CD4-positive, CD25-positive, alpha-beta regulatory T cell (primary cell): ENCODE measurements around the gene TFCP2. TPM values are rescaled to one million over a fixed set of nuclear protein-coding genes. Genes with fewer than 3 reads are reported as not detected.
A peak's percentile ranks its signal among the peaks of the same experiment; 100 is the strongest.

Source experiments
- ATAC-seq, 2 donors: fragments of 150-1000 bp; cut with Tn5 transposase; one replicate each; pipeline ENCODE4 v1.10.0; 2021; ENCODE audit warnings: low read depth in 2 of 2, moderate number of reproducible peaks in 2 of 2, moderate library complexity in 1 of 2
- DNase-seq, 3 donors: peaks; one replicate each; pipeline versions ENCODE4 v3.0.0 to v3.0.0-alpha.2; 2012 to 2022; ENCODE audit warnings: mixed read lengths in 1 of 3
- H3K27ac ChIP-seq: one replicate; pipeline ENCODE4 v1.7.0; 2013; ENCODE audit warnings: mild to moderate bottlenecking, low read length; ENCODE audit not compliant: insufficient read depth, poor library complexity, severe bottlenecking
- H3K27me3 ChIP-seq: one replicate; pipeline ENCODE4 v1.7.0; 2013; ENCODE audit warnings: low read length; ENCODE audit not compliant: control insufficient read depth, insufficient read depth
- H3K36me3 ChIP-seq: one replicate; pipeline ENCODE4 v1.7.0; 2013; ENCODE audit warnings: mild to moderate bottlenecking, low read length, moderate library complexity; ENCODE audit not compliant: control insufficient read depth, insufficient read depth
- H3K4me1 ChIP-seq: 2 replicates; pipeline ENCODE4 v1.7.0; 2013; ENCODE audit warnings: mild to moderate bottlenecking, low read length; ENCODE audit not compliant: insufficient read depth, control insufficient read depth, poor library complexity, severe bottlenecking
- H3K4me3 ChIP-seq: one replicate; pipeline ENCODE4 v1.7.0; 2013; ENCODE audit warnings: low read depth, mild to moderate bottlenecking, low read length, moderate library complexity
- H3K9me3 ChIP-seq, 2 experiments: 1 replicate in 1 of 2; 2 replicates in 1 of 2; pipeline ENCODE4 v1.7.0; 2013; ENCODE audit warnings: low read length in 2 of 2, mild to moderate bottlenecking in 1 of 2, moderate library complexity in 1 of 2; ENCODE audit not compliant: control insufficient read depth in 2 of 2
- H3K27ac Mint-ChIP-seq, 3 donors: one replicate each; pipeline ENCODE4 v1.8.0; 2020 to 2022; ENCODE audit warnings: mild to moderate bottlenecking in 3 of 3, mixed read lengths in 3 of 3, moderate library complexity in 2 of 3
- H3K27me3 Mint-ChIP-seq: one replicate; pipeline ENCODE4 v1.8.0; 2022; ENCODE audit warnings: mild to moderate bottlenecking, mixed read lengths
- H3K36me3 Mint-ChIP-seq: one replicate; pipeline ENCODE4 v1.8.0; 2020; ENCODE audit warnings: mixed read lengths
- H3K4me1 Mint-ChIP-seq, 4 donors: one replicate each; pipeline ENCODE4 v1.8.0; 2020 to 2022; ENCODE audit warnings: mixed read lengths in 4 of 4, mild to moderate bottlenecking in 1 of 4
- H3K4me3 Mint-ChIP-seq, 4 donors: one replicate each; pipeline ENCODE4 v1.8.0; 2020 to 2022; ENCODE audit warnings: mild to moderate bottlenecking in 4 of 4, mixed read lengths in 4 of 4, moderate library complexity in 3 of 4
- H3K9me3 Mint-ChIP-seq, 7 donors: one replicate each; pipeline ENCODE4 v1.8.0; 2020 to 2022; ENCODE audit warnings: mixed read lengths in 7 of 7, mild to moderate bottlenecking in 3 of 7, moderate library complexity in 2 of 7
- polyA plus RNA-seq, 4 donors: library from polyadenylated mRNA; unstranded; fragments of 300-500 nt; fragmentation: Illumina TruSeq; gene quantifications; one replicate each; pipeline ENCODE4 v1.2.3, GENCODE V29; 2021
- total RNA-seq: library from RNA; stranded (reverse); gene quantifications from one replicate; pipeline ENCODE4 v1.2.3, GENCODE V29; 2022

The TFCP2 gene
- total and polyA plus RNA-seq, 5 donors from 2014 or later: 9.0 to 24.9 (median 12.0) TPM

- H3K27me3 Mint-ChIP-seq: no peaks in the 10 kb centered on the region
- Histone ChIP-seq H3K27me3 (no peaks in the 10 kb centered on the region), H3K4me3 (no peak overlapping the region), H3K4me1 (no peaks in the 10 kb centered on the region), H3K27ac (no peak overlapping the region), H3K36me3 (peaks cover 69% of the 10 kb centered on the region), H3K9me3 (no peaks in the 10 kb centered on the region)
- H3K4me1 Mint-ChIP-seq: peaks cover 0 to 4% (median 0%) of the 10 kb centered on the region in 4 donors
- no peak overlapping the region for H3K27ac Mint-ChIP-seq
- peaks cover 44% of the 10 kb centered on the region for H3K36me3 Mint-ChIP-seq
- ATAC-seq (no peak), DNase-seq (no peak)
- no peak overlapping the region for H3K4me3 Mint-ChIP-seq
- peaks cover 0 to 3% (median 0%) of the 10 kb centered on the region in 7 donors for H3K9me3 Mint-ChIP-seq
Measured at GRCh38 chr12:51067229-51067628, 105.7 kb downstream of the TFCP2 start.

GRCh38 chr12:51065530-51065929 is 107.4 kb downstream of the TFCP2 start:
- Mint-ChIP-seq H3K4me1 (peaks cover 0 to 4% (median 0%) of the 10 kb centered on the region in 4 donors), H3K27me3 (no peaks in the 10 kb centered on the region), H3K9me3 (peaks cover 0 to 3% (median 0%) of the 10 kb centered on the region in 7 donors), H3K4me3 (no peak overlapping the region), H3K36me3 (peaks cover 42% of the 10 kb centered on the region), H3K27ac (no peak overlapping the region)
- H3K4me3 ChIP-seq: no peak overlapping the region
- no peaks in the 10 kb centered on the region for H3K9me3 ChIP-seq
- ATAC-seq (no peak), DNase-seq (no peak)
- H3K27ac ChIP-seq: no peak overlapping the region
- no peaks in the 10 kb centered on the region for H3K27me3 ChIP-seq
- H3K4me1 ChIP-seq: no peaks in the 10 kb centered on the region
- peaks cover 67% of the 10 kb centered on the region for H3K36me3 ChIP-seq

- peaks cover 0 to 2% (median 0%) of the 10 kb centered on the region in 4 donors for H3K4me1 Mint-ChIP-seq
- H3K27me3 ChIP-seq: no peaks in the 10 kb centered on the region
- peaks cover 49% of the 10 kb centered on the region for H3K36me3 Mint-ChIP-seq
- H3K36me3 ChIP-seq: peaks cover 83% of the 10 kb centered on the region
- no peaks in the 10 kb centered on the region for H3K4me1 ChIP-seq
- H3K27me3 Mint-ChIP-seq: no peaks in the 10 kb centered on the region
- no peak overlapping the region for H3K4me3 Mint-ChIP-seq
- H3K9me3 Mint-ChIP-seq: peaks cover 0 to 3% (median 0%) of the 10 kb centered on the region in 7 donors
- DNase-seq (no peak), ATAC-seq (no peak)
- H3K27ac Mint-ChIP-seq: peak overlapping the region; percentile 11 to 39 (median 32)
- H3K9me3 ChIP-seq: no peaks in the 10 kb centered on the region
- H3K4me3 ChIP-seq: no peak overlapping the region
- H3K27ac ChIP-seq: no peak overlapping the region
Measured at GRCh38 chr12:51062631-51063397, 110.1 kb downstream of the TFCP2 start.

- H3K4me3 ChIP-seq: no peak overlapping the region
- Mint-ChIP-seq H3K27ac (peak overlapping the region in 2 of 3 donors; percentile 21 to 32), H3K27me3 (no peaks in the 10 kb centered on the region), H3K4me1 (peaks cover 0 to 2% (median 0%) of the 10 kb centered on the region in 4 donors), H3K9me3 (no peaks in the 10 kb centered on the region), H3K4me3 (no peak overlapping the region), H3K36me3 (peaks cover 52% of the 10 kb centered on the region)
- no peak overlapping the region for H3K27ac ChIP-seq
- H3K9me3 ChIP-seq: no peaks in the 10 kb centered on the region
- H3K36me3 ChIP-seq: peaks cover 72% of the 10 kb centered on the region
- ATAC-seq (peak in 1 of 2 donors; percentile 28), DNase-seq (no peak)
- H3K27me3 ChIP-seq: no peaks in the 10 kb centered on the region
- H3K4me1 ChIP-seq: no peaks in the 10 kb centered on the region
Measured at GRCh38 chr12:51059086-51059485, 113.8 kb downstream of the TFCP2 start.

GRCh38 chr12:51056242-51056641 is 116.7 kb downstream of the TFCP2 start:
- Mint-ChIP-seq H3K36me3 (peaks cover 50% of the 10 kb centered on the region), H3K4me1 (peaks cover 0 to 9% (median 6%) of the 10 kb centered on the region in 4 donors), H3K27me3 (no peaks in the 10 kb centered on the region), H3K9me3 (no peaks in the 10 kb centered on the region), H3K4me3 (no peak overlapping the region), H3K27ac (peak overlapping the region in 1 of 3 donors; percentile 15)
- DNase-seq (no peak), ATAC-seq (no peak)
- Histone ChIP-seq H3K4me3 (no peak overlapping the region), H3K27ac (no peak overlapping the region), H3K27me3 (no peaks in the 10 kb centered on the region), H3K36me3 (peaks cover 68% of the 10 kb centered on the region), H3K4me1 (no peaks in the 10 kb centered on the region), H3K9me3 (no peaks in the 10 kb centered on the region)

GRCh38 chr12:51055060-51055459 is 117.9 kb downstream of the TFCP2 start:
- H3K9me3 Mint-ChIP-seq: no peaks in the 10 kb centered on the region
- H3K27me3 Mint-ChIP-seq: no peaks in the 10 kb centered on the region
- ATAC-seq (no peak), DNase-seq (no peak)
- H3K4me1 Mint-ChIP-seq: peaks cover 0 to 9% (median 6%) of the 10 kb centered on the region in 4 donors
- Histone ChIP-seq H3K27me3 (no peaks in the 10 kb centered on the region), H3K4me3 (no peak overlapping the region), H3K9me3 (no peaks in the 10 kb centered on the region), H3K36me3 (peaks cover 59% of the 10 kb centered on the region), H3K4me1 (no peaks in the 10 kb centered on the region), H3K27ac (no peak overlapping the region)
- no peak overlapping the region for H3K4me3 Mint-ChIP-seq
- H3K36me3 Mint-ChIP-seq: peaks cover 45% of the 10 kb centered on the region
- peak overlapping the region in 1 of 3 donors; percentile 14 for H3K27ac Mint-ChIP-seq

- Histone ChIP-seq H3K36me3 (peaks cover 38% of the 10 kb centered on the region), H3K4me3 (no peak overlapping the region), H3K27ac (no peak overlapping the region), H3K4me1 (peaks cover 24% of the 10 kb centered on the region), H3K27me3 (no peaks in the 10 kb centered on the region), H3K9me3 (no peaks in the 10 kb centered on the region)
- Mint-ChIP-seq H3K4me1 (peaks cover 14 to 37% (median 29%) of the 10 kb centered on the region in 4 donors), H3K27me3 (peaks cover 6% of the 10 kb centered on the region), H3K36me3 (peaks cover 30% of the 10 kb centered on the region), H3K9me3 (no peaks in the 10 kb centered on the region), H3K4me3 (peak overlapping the region in 1 of 4 donors; percentile 30), H3K27ac (peak overlapping the region in 1 of 3 donors; percentile 84)
- DNase-seq (no peak), ATAC-seq (no peak)
Measured at GRCh38 chr12:51051787-51052186, 121.1 kb downstream of the TFCP2 start.

- peak overlapping the region; percentile 88 for H3K4me3 ChIP-seq
- H3K27me3 Mint-ChIP-seq: peaks cover 6% of the 10 kb centered on the region
- peaks cover 16 to 41% (median 32%) of the 10 kb centered on the region in 4 donors for H3K4me1 Mint-ChIP-seq
Measured at GRCh38 chr12:51049525-51049924, 123.4 kb downstream of the TFCP2 start.

More at GRCh38 chr12:51049525-51049924, 123.4 kb downstream of the TFCP2 start:
- DNase-seq (no peak), ATAC-seq (no peak)
- Histone ChIP-seq H3K27me3 (no peaks in the 10 kb centered on the region), H3K27ac (peak overlapping the region; percentile 94), H3K36me3 (peaks cover 22% of the 10 kb centered on the region), H3K9me3 (no peaks in the 10 kb centered on the region), H3K4me1 (peaks cover 25% of the 10 kb centered on the region)
- peak overlapping the region; percentile 90 to 98 (median 95) for H3K4me3 Mint-ChIP-seq
- peaks cover 20% of the 10 kb centered on the region for H3K36me3 Mint-ChIP-seq
- no peaks in the 10 kb centered on the region for H3K9me3 Mint-ChIP-seq
- H3K27ac Mint-ChIP-seq: peak overlapping the region in 2 of 3 donors; percentile 97 to 99
